NB4 (cell line): ENCODE data around the gene PPP2R5D.

Experiments
- CTCF ChIP-seq: IDR thresholded peaks from one replicate; pipeline ENCODE4 v1.5.1; 2012; ENCODE audit warnings: low read depth, low read length
- TF ChIP-seq, protein P1 (sequence below): IDR thresholded peaks from 2 replicates; pipeline ENCODE4 v1.6.1; 2011; ENCODE audit warnings: low read depth, low read length

- TF ChIP-seq, protein P1, sequence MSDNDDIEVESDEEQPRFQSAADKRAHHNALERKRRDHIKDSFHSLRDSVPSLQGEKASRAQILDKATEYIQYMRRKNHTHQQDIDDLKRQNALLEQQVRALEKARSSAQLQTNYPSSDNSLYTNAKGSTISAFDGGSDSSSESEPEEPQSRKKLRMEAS, result no peak
- no peak for TF ChIP-seq CTCF
These were observed 68.0 kb downstream of the PPP2R5D start for GRCh38 chr6:43052225-43052841.
